Right forelimb (tissue), 1 donor: ENCODE results near the gene CLEC4F.

Source experiments
- DNase-seq: peaks from one replicate; pipeline ENCODE4 v3.0.0-alpha.2; 2018

The CLEC4F gene

GRCh38 chr2:70820499-70820898, at the start of gene CLEC4F:
Gene CLEC4F, minus strand, starts transcription at chr2:70820599. Its CDS starts 76 bp downstream, at chr2:70820523.
- no peak for DNase-seq

- DNase-seq = no peak
These were observed 48.6 kb upstream of the CLEC4F start for GRCh38 chr2:70868970-70869369.

- peak; percentile 86 for DNase-seq
These were observed 41.6 kb upstream of the CLEC4F start for GRCh38 chr2:70861777-70862625.

GRCh38 chr2:70855667-70856066, 35.3 kb upstream of the CLEC4F start:
- no peak for DNase-seq

- no peak for DNase-seq
These were observed 34.0 kb upstream of the CLEC4F start for GRCh38 chr2:70854411-70854810.

- no peak for DNase-seq
These were observed 32.4 kb upstream of the CLEC4F start for GRCh38 chr2:70852824-70853223.

GRCh38 chr2:70851704-70852103, 31.3 kb upstream of the CLEC4F start:
- no peak for DNase-seq

- no peak for DNase-seq
These were observed 30.5 kb upstream of the CLEC4F start for GRCh38 chr2:70850925-70851324.

- DNase-seq = no peak
These were observed 22.0 kb upstream of the CLEC4F start for GRCh38 chr2:70842401-70842800.

GRCh38 chr2:70837980-70838925, 17.9 kb upstream of the CLEC4F start:
- no peak for DNase-seq

GRCh38 chr2:70835643-70836042, 15.2 kb upstream of the CLEC4F start, which contains the start of gene CD207:
Gene CD207, minus strand, starts transcription at chr2:70835816. Its CDS starts 40 bp downstream, at chr2:70835776.
- DNase-seq = no peak

GRCh38 chr2:70834881-70835280, 14.5 kb upstream of the CLEC4F start:
- DNase-seq = no peak

- no peak for DNase-seq
These were observed 13.7 kb upstream of the CLEC4F start for GRCh38 chr2:70834106-70834505.

- DNase-seq = no peak
These were observed 12.8 kb upstream of the CLEC4F start for GRCh38 chr2:70833246-70833645.

- no peak for DNase-seq
These were observed 12.0 kb upstream of the CLEC4F start for GRCh38 chr2:70832386-70832785.

- no peak for DNase-seq
These were observed 11.5 kb upstream of the CLEC4F start for GRCh38 chr2:70831861-70832260.

- no peak for DNase-seq
These were observed 10.0 kb upstream of the CLEC4F start for GRCh38 chr2:70830366-70830765.

- DNase-seq = no peak
These were observed 9.5 kb upstream of the CLEC4F start for GRCh38 chr2:70829916-70830315.

GRCh38 chr2:70828914-70829824, 8.8 kb upstream of the CLEC4F start:
- DNase-seq = no peak

- DNase-seq = no peak
These were observed 7.7 kb upstream of the CLEC4F start for GRCh38 chr2:70828115-70828514.

- no peak for DNase-seq
These were observed 7.0 kb upstream of the CLEC4F start for GRCh38 chr2:70827388-70827787.

GRCh38 chr2:70826696-70827350, 6.4 kb upstream of the CLEC4F start:
- no peak for DNase-seq
